ENCODE data around the gene NCK2.

NCK2 gene

GRCh38 chr2:105877945-105878344, 133.2 kb downstream of the NCK2 start:
- Histone ChIP-seq H4K20me1 (ENCODE audit: control insufficient read depth, insufficient read depth, low read depth, low read length) (no peaks in the 10 kb centered on the region), H3F3A (ENCODE audit: control insufficient read depth, insufficient read depth) (no peaks in the 10 kb centered on the region), H3K9me2 (replicated peaks; ENCODE audit: control insufficient read depth, low read length) (no peaks in the 10 kb centered on the region), H3K4me3 (ENCODE audit: low read length) (no peak overlapping the region), H3K4me2 (ENCODE audit: low read length) (no peak overlapping the region), H3K79me2 (ENCODE audit: control insufficient read depth, low read length) (no peaks in the 10 kb centered on the region), H3K4me1 (ENCODE audit: control insufficient read depth, low read length) (peaks cover 29% of the 10 kb centered on the region), H3K27ac (ENCODE audit: low read depth, low read length) (no peak overlapping the region), H3K27me3 (ENCODE audit: control insufficient read depth, low read length) (no peaks in the 10 kb centered on the region), H3K9me3 (ENCODE audit: control insufficient read depth, insufficient read depth, low read length) (no peaks in the 10 kb centered on the region), H3K36me3 (ENCODE audit: control insufficient read depth, low read length) (peaks cover 4% of the 10 kb centered on the region; the same call in 1 of the 2 replicates)
- no peak for TF ChIP-seq CTCF (IDR thresholded peaks at IDR 0.05; ENCODE audit: low read depth, low read length, poor library complexity, severe bottlenecking)
- no peak for TF ChIP-seq EZH2phosphoT487 (IDR thresholded peaks at IDR 0.05; ENCODE audit: borderline replicate concordance, low read length)

- Histone ChIP-seq H3K4me2 (ENCODE audit: low read length) (no peak overlapping the region), H3K27me3 (ENCODE audit: control insufficient read depth, low read length) (no peaks in the 10 kb centered on the region), H3F3A (ENCODE audit: control insufficient read depth, insufficient read depth) (no peaks in the 10 kb centered on the region), H3K27ac (ENCODE audit: low read depth, low read length) (no peak overlapping the region), H3K79me2 (ENCODE audit: control insufficient read depth, low read length) (no peaks in the 10 kb centered on the region; the same call in 1 of the 2 replicates), H3K4me3 (ENCODE audit: low read length) (no peak overlapping the region), H3K36me3 (ENCODE audit: control insufficient read depth, low read length) (peaks cover 4% of the 10 kb centered on the region; the same call in 1 of the 2 replicates), H4K20me1 (ENCODE audit: control insufficient read depth, insufficient read depth, low read depth, low read length) (no peaks in the 10 kb centered on the region), H3K4me1 (ENCODE audit: control insufficient read depth, low read length) (peaks cover 20% of the 10 kb centered on the region), H3K9me3 (ENCODE audit: control insufficient read depth, insufficient read depth, low read length) (no peaks in the 10 kb centered on the region), H3K9me2 (replicated peaks; ENCODE audit: control insufficient read depth, low read length) (no peaks in the 10 kb centered on the region)
- TF ChIP-seq EZH2phosphoT487 (IDR thresholded peaks at IDR 0.05; ENCODE audit: borderline replicate concordance, low read length) (no peak), CTCF (IDR thresholded peaks at IDR 0.05; ENCODE audit: low read depth, low read length, poor library complexity, severe bottlenecking) (no peak)
Observed at GRCh38 chr2:105879106-105879802, 134.5 kb downstream of the NCK2 start.

- Histone ChIP-seq H3K9me2 (replicated peaks; ENCODE audit: control insufficient read depth, low read length) (no peaks in the 10 kb centered on the region), H3K79me2 (ENCODE audit: control insufficient read depth, low read length) (peaks cover 3% of the 10 kb centered on the region; the same call in 1 of the 2 replicates), H3F3A (ENCODE audit: control insufficient read depth, insufficient read depth) (no peaks in the 10 kb centered on the region), H3K4me1 (ENCODE audit: control insufficient read depth, low read length) (peaks cover 26% of the 10 kb centered on the region), H3K4me2 (ENCODE audit: low read length) (peak overlapping the region; percentile 43; the same call in 1 of the 2 replicates), H4K20me1 (ENCODE audit: control insufficient read depth, insufficient read depth, low read depth, low read length) (no peaks in the 10 kb centered on the region), H3K9me3 (ENCODE audit: control insufficient read depth, insufficient read depth, low read length) (no peaks in the 10 kb centered on the region), H3K27ac (ENCODE audit: low read depth, low read length) (no peak overlapping the region), H3K27me3 (ENCODE audit: control insufficient read depth, low read length) (no peaks in the 10 kb centered on the region), H3K36me3 (ENCODE audit: control insufficient read depth, low read length) (peaks cover 4% of the 10 kb centered on the region; the same call in 1 of the 2 replicates), H3K4me3 (ENCODE audit: low read length) (0 out of 2 replicates have a peak overlapping the region, but pooled peaks have one; percentile 8)
- TF ChIP-seq CTCF (IDR thresholded peaks at IDR 0.05; ENCODE audit: low read depth, low read length, poor library complexity, severe bottlenecking) (no peak), EZH2phosphoT487 (IDR thresholded peaks at IDR 0.05; ENCODE audit: borderline replicate concordance, low read length) (no peak)
Observed at GRCh38 chr2:105879803-105880300, 135.1 kb downstream of the NCK2 start.

Measured in DOHH2 (cell line).